Panc1 (cell line): ENCODE data around the gene BAX. TPM values are rescaled to one million over a fixed set of nuclear protein-coding genes. Genes with fewer than 3 reads are reported as not detected.

ENCODE experiments used
- ATAC-seq: fragments of 200-7000 bp; cut with Tn5 transposase; 2 replicates; pipeline ENCODE4 v1.9.1; 2020; ENCODE audit warnings: mild to moderate bottlenecking, moderate library complexity
- BruUV-seq: library from RNA; stranded (reverse); fragments of 400-500 nt; replicated peaks from 2 replicates; lab custom pipeline; 2021; lab: Mats Ljungman, UMichigan
- CTCF ChIA-PET: fragments of 300-600 bp; sonication (Branson Sonifier 250); formaldehyde crosslinking; loops from one replicate; lab custom pipeline; 2022; ENCODE audit warnings: antibody characterized with exemption; lab: Charles Lee
- POLR2A ChIA-PET: fragments of 300-600 bp; sonication (Branson Sonifier 250); formaldehyde crosslinking; loops from one replicate; lab custom pipeline; 2022; ENCODE audit warnings: antibody characterized with exemption; lab: Charles Lee
- DNase-seq: peaks from one replicate; pipeline ENCODE4 v3.0.0-alpha.2; 2010; ENCODE audit warnings: low read depth, low spot score
- H3K27ac ChIP-seq: 2 replicates; pipeline ENCODE4 v1.5.1; 2011; ENCODE audit warnings: mild to moderate bottlenecking, low read length, inconsistent platforms
- H3K27me3 ChIP-seq: fragments of 200-500 bp; sonication (Bioruptor generic); 2 replicates; pipeline ENCODE4 v1.6.0; 2014; ENCODE audit warnings: low read length, inconsistent platforms; ENCODE audit not compliant: control insufficient read depth, insufficient read depth
- H3K36me3 ChIP-seq: fragments of 200-500 bp; sonication (Bioruptor generic); 2 replicates; pipeline ENCODE4 v1.5.1; 2014; ENCODE audit warnings: inconsistent platforms, mild to moderate bottlenecking, low read length, moderate library complexity; ENCODE audit not compliant: control insufficient read depth, insufficient read depth
- H3K4me1 ChIP-seq: 2 replicates; pipeline ENCODE4 v1.5.1; 2011; ENCODE audit warnings: inconsistent platforms, mild to moderate bottlenecking, low read length, moderate library complexity; ENCODE audit not compliant: control insufficient read depth, insufficient read depth
- H3K4me3 ChIP-seq, 2 experiments: 2 replicates each; pipeline ENCODE4 v1.5.1; 2011 to 2012; ENCODE audit warnings: low read depth in 2 of 2, low read length in 2 of 2, mild to moderate bottlenecking in 2 of 2, inconsistent platforms in 1 of 2, moderate library complexity in 1 of 2
- H3K9me3 ChIP-seq: fragments of 200-500 bp; sonication (Bioruptor generic); 2 replicates; pipeline ENCODE4 v1.5.1; 2014; ENCODE audit warnings: low read depth, mild to moderate bottlenecking, inconsistent platforms, low read length, moderate library complexity; ENCODE audit not compliant: control insufficient read depth, insufficient read depth
- POLR2AphosphoS5 ChIP-seq: IDR thresholded peaks from 2 replicates; pipeline ENCODE4 v1.6.1; 2012; ENCODE audit warnings: mild to moderate bottlenecking, low read depth, low read length, moderate library complexity
- SIN3A ChIP-seq: IDR thresholded peaks from 2 replicates; pipeline ENCODE4 v1.6.1; 2012; ENCODE audit warnings: low read depth, mild to moderate bottlenecking, low read length, moderate library complexity, borderline replicate concordance; ENCODE audit not compliant: insufficient read depth
- TCF7L2 ChIP-seq: IDR thresholded peaks from 2 replicates; pipeline ENCODE4 v1.6.1; 2011; ENCODE audit warnings: mild to moderate bottlenecking, low read depth, low read length, inconsistent platforms
- in situ Hi-C: cut with HindIII; loops from 2 replicates; pipeline ENCODE4 v1.10.0; 2016; ENCODE audit warnings: low sequenced_read_pairs, low pct_unique_long_range_greater_than_20kb
- intact Hi-C: fragments of 100-400 bp; cut with micrococcal nuclease; formaldehyde crosslinking; loops from one replicate; pipeline ENCODE4 v1.10.0; 2022; ENCODE audit not compliant: unreplicated experiment
- total RNA-seq: library from RNA; stranded (reverse); gene quantifications from one replicate; pipeline ENCODE4 v1.2.1, GENCODE V29; 2021; ENCODE audit not compliant: unreplicated experiment
- TF ChIP-seq, protein P1 (sequence below), 2 experiments: IDR thresholded peaks; 2 replicates each; pipeline ENCODE4 v1.6.1; 2011 to 2012; ENCODE audit warnings: low read depth in 2 of 2, control low read depth in 1 of 2, low read length in 1 of 2, mild to moderate bottlenecking in 1 of 2, moderate library complexity in 1 of 2; ENCODE audit not compliant: insufficient read depth in 1 of 2
- TF ChIP-seq, protein P2 (sequence below): fragments of 450-650 bp; IDR thresholded peaks from 2 replicates; pipeline ENCODE4 v1.5.1; 2017; ENCODE audit warnings: mild to moderate bottlenecking

BAX gene
- total RNA-seq, 1 experiment from 2014 or later: 100 TPM

- Histone ChIP-seq H3K4me3 (no peak overlapping the region), H3K36me3 (no peaks in the 10 kb centered on the region), H3K9me3 (no peaks in the 10 kb centered on the region), H3K27me3 (no peaks in the 10 kb centered on the region), H3K4me1 (no peaks in the 10 kb centered on the region), H3K27ac (no peak overlapping the region)
- ChIA-PET POLR2A (no interaction called here), CTCF (no interaction called here)
- ATAC-seq: no peak
- intact Hi-C loops: no loop called here
- TF ChIP-seq, protein P1, sequence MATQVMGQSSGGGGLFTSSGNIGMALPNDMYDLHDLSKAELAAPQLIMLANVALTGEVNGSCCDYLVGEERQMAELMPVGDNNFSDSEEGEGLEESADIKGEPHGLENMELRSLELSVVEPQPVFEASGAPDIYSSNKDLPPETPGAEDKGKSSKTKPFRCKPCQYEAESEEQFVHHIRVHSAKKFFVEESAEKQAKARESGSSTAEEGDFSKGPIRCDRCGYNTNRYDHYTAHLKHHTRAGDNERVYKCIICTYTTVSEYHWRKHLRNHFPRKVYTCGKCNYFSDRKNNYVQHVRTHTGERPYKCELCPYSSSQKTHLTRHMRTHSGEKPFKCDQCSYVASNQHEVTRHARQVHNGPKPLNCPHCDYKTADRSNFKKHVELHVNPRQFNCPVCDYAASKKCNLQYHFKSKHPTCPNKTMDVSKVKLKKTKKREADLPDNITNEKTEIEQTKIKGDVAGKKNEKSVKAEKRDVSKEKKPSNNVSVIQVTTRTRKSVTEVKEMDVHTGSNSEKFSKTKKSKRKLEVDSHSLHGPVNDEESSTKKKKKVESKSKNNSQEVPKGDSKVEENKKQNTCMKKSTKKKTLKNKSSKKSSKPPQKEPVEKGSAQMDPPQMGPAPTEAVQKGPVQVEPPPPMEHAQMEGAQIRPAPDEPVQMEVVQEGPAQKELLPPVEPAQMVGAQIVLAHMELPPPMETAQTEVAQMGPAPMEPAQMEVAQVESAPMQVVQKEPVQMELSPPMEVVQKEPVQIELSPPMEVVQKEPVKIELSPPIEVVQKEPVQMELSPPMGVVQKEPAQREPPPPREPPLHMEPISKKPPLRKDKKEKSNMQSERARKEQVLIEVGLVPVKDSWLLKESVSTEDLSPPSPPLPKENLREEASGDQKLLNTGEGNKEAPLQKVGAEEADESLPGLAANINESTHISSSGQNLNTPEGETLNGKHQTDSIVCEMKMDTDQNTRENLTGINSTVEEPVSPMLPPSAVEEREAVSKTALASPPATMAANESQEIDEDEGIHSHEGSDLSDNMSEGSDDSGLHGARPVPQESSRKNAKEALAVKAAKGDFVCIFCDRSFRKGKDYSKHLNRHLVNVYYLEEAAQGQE (IDR thresholded peaks at IDR 0.05; ENCODE audit: insufficient read depth in 1 of 2, low read depth in 2 of 2, low read length in 1 of 2): no peak
- TF ChIP-seq TCF7L2 (no peak), POLR2AphosphoS5 (no peak), SIN3A (no peak)
- TF ChIP-seq, protein P2, sequence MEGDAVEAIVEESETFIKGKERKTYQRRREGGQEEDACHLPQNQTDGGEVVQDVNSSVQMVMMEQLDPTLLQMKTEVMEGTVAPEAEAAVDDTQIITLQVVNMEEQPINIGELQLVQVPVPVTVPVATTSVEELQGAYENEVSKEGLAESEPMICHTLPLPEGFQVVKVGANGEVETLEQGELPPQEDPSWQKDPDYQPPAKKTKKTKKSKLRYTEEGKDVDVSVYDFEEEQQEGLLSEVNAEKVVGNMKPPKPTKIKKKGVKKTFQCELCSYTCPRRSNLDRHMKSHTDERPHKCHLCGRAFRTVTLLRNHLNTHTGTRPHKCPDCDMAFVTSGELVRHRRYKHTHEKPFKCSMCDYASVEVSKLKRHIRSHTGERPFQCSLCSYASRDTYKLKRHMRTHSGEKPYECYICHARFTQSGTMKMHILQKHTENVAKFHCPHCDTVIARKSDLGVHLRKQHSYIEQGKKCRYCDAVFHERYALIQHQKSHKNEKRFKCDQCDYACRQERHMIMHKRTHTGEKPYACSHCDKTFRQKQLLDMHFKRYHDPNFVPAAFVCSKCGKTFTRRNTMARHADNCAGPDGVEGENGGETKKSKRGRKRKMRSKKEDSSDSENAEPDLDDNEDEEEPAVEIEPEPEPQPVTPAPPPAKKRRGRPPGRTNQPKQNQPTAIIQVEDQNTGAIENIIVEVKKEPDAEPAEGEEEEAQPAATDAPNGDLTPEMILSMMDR: no peak
- in situ Hi-C loops: no loop called here
- no TSS peak for BruUV-seq
- no peak for DNase-seq
Observed at GRCh38 chr19:48985711-48986110, 31.0 kb downstream of the BAX start.

DNA sequence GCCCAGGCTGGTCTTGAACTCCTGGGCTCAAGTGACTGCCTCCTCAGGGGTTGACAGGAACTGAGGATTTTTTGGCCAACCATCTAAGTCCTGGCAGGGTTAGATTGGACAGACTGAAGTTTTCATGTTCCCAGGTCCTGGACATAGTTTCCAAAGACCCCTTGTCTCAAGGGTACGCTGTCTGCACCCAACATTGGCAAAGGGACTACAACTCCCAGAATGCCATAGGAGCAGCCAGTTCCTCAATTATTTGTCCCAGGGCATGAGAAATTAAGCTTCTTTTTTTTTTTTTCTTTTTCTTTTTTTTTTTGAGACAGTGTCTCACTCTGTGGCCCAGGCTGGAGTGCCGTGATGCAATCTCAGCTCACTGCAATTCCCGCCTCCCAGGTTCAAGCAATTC, 31.5 kb downstream of the BAX start:
- in situ Hi-C loops: no loop called here

More for the DNA sequence above, 31.5 kb downstream of the BAX start:
- Histone ChIP-seq H3K36me3 (no peaks in the 10 kb centered on the region), H3K4me3 (no peak overlapping the region), H3K4me1 (no peaks in the 10 kb centered on the region), H3K9me3 (no peaks in the 10 kb centered on the region), H3K27ac (no peak overlapping the region), H3K27me3 (no peaks in the 10 kb centered on the region)
- no peak for DNase-seq
- BruUV-seq: no TSS peak
- no peak for TF ChIP-seq SIN3A
- TF ChIP-seq, protein P2: no peak
- TF ChIP-seq, protein P1 (IDR thresholded peaks at IDR 0.05; ENCODE audit: insufficient read depth in 1 of 2, low read depth in 2 of 2, low read length in 1 of 2): no peak
- no peak for TF ChIP-seq POLR2AphosphoS5
- no peak for TF ChIP-seq TCF7L2
- ChIA-PET CTCF (interaction anchor here (0.6 to 1.6 kb wide), 2 partner anchors 16 to 158 kb away, joined by 3 to 4 read pairs; no protein-coding TSS in a partner anchor), POLR2A (no interaction called here)
- ATAC-seq: no peak
- intact Hi-C loops: no loop called here
